ENCODE data around the gene SEMA5A. TPM values are rescaled to one million over a fixed set of nuclear protein-coding genes. Genes with fewer than 3 reads are reported as not detected.

Gene SEMA5A
- polyA plus RNA-seq, 1 donor from 2014 or later = 3.2 TPM

- Histone ChIP-seq H3K9me3 (ENCODE audit: low read length) (no peaks in the 10 kb centered on the region), H4K20me1 (ENCODE audit: insufficient read depth) (no peaks in the 10 kb centered on the region), H3K79me2 (replicated peaks; ENCODE audit: insufficient read depth, low read length) (peaks cover 10% of the 10 kb centered on the region), H3K27ac (ENCODE audit: low read length) (no peak overlapping the region), H3K36me3 (ENCODE audit: insufficient read depth, low read length) (no peaks in the 10 kb centered on the region), H3K9ac (ENCODE audit: low read length) (no peak overlapping the region), H3F3A (ENCODE audit: insufficient read depth, low read length, poor library complexity, severe bottlenecking) (peaks cover 3% of the 10 kb centered on the region), H3K9me2 (ENCODE audit: insufficient read depth, low read length) (no peaks in the 10 kb centered on the region), H3K27me3 (ENCODE audit: insufficient read depth, low read depth, low read length) (no peaks in the 10 kb centered on the region), H2AFZ (ENCODE audit: low read depth, low read length) (no peak overlapping the region), H3K4me3 (ENCODE audit: low read length) (peak overlapping the region; percentile 88), H3K4me2 (ENCODE audit: low read length) (peak overlapping the region; percentile 90)
- TF ChIP-seq, protein P1, sequence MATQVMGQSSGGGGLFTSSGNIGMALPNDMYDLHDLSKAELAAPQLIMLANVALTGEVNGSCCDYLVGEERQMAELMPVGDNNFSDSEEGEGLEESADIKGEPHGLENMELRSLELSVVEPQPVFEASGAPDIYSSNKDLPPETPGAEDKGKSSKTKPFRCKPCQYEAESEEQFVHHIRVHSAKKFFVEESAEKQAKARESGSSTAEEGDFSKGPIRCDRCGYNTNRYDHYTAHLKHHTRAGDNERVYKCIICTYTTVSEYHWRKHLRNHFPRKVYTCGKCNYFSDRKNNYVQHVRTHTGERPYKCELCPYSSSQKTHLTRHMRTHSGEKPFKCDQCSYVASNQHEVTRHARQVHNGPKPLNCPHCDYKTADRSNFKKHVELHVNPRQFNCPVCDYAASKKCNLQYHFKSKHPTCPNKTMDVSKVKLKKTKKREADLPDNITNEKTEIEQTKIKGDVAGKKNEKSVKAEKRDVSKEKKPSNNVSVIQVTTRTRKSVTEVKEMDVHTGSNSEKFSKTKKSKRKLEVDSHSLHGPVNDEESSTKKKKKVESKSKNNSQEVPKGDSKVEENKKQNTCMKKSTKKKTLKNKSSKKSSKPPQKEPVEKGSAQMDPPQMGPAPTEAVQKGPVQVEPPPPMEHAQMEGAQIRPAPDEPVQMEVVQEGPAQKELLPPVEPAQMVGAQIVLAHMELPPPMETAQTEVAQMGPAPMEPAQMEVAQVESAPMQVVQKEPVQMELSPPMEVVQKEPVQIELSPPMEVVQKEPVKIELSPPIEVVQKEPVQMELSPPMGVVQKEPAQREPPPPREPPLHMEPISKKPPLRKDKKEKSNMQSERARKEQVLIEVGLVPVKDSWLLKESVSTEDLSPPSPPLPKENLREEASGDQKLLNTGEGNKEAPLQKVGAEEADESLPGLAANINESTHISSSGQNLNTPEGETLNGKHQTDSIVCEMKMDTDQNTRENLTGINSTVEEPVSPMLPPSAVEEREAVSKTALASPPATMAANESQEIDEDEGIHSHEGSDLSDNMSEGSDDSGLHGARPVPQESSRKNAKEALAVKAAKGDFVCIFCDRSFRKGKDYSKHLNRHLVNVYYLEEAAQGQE (IDR thresholded peaks at IDR 0.05; ENCODE audit: borderline replicate concordance) = no peak
- no peak for TF ChIP-seq MXI1 (conservative IDR thresholded peaks at IDR 0.05; ENCODE audit: poor library complexity, severe bottlenecking)
These were observed 1.8 kb downstream of the SEMA5A start for GRCh38 chr5:9544056-9544455.

GRCh38 chr5:9543311-9543920, 2.5 kb downstream of the SEMA5A start:
- Histone ChIP-seq H3K9me2 (ENCODE audit: insufficient read depth, low read length) (no peaks in the 10 kb centered on the region), H3K27me3 (ENCODE audit: insufficient read depth, low read depth, low read length) (no peaks in the 10 kb centered on the region), H3K4me2 (ENCODE audit: low read length) (no peak overlapping the region), H3K9me3 (ENCODE audit: low read length) (no peaks in the 10 kb centered on the region), H2AFZ (ENCODE audit: low read depth, low read length) (no peak overlapping the region), H3K79me2 (replicated peaks; ENCODE audit: insufficient read depth, low read length) (peaks cover 10% of the 10 kb centered on the region), H3K4me3 (ENCODE audit: low read length) (peak overlapping the region; percentile 88), H3F3A (ENCODE audit: insufficient read depth, low read length, poor library complexity, severe bottlenecking) (peaks cover 3% of the 10 kb centered on the region), H3K27ac (ENCODE audit: low read length) (no peak overlapping the region), H4K20me1 (ENCODE audit: insufficient read depth) (no peaks in the 10 kb centered on the region), H3K36me3 (ENCODE audit: insufficient read depth, low read length) (no peaks in the 10 kb centered on the region), H3K9ac (ENCODE audit: low read length) (no peak overlapping the region)
- no peak for TF ChIP-seq RAD21 (conservative IDR thresholded peaks at IDR 0.05)
- no peak for TF ChIP-seq SMC3 (conservative IDR thresholded peaks at IDR 0.05; ENCODE audit: poor library complexity)
- TF ChIP-seq, protein P1 (IDR thresholded peaks at IDR 0.05; ENCODE audit: borderline replicate concordance) = no peak
- no peak for TF ChIP-seq EP300 (conservative IDR thresholded peaks at IDR 0.05; ENCODE audit: poor library complexity, severe bottlenecking)
- TF ChIP-seq TAF1 (IDR thresholded peaks at IDR 0.05; ENCODE audit: low read depth) = no peak
- TF ChIP-seq EZH2 (IDR thresholded peaks at IDR 0.05; ENCODE audit: borderline replicate concordance, insufficient read depth, low read length, poor library complexity, severe bottlenecking) = no peak
- no peak for TF ChIP-seq MXI1 (conservative IDR thresholded peaks at IDR 0.05; ENCODE audit: poor library complexity, severe bottlenecking)
- no peak for TF ChIP-seq POLR2AphosphoS5 (IDR thresholded peaks at IDR 0.05)
- no peak for TF ChIP-seq CTCF (IDR thresholded peaks at IDR 0.05; ENCODE audit: poor library complexity, severe bottlenecking)
